Activated CD8-positive, alpha-beta T cell treated with anti-CD3 and anti-CD28 coated beads for 36 hours (primary cell): ENCODE data around the gene RPL12. TPM values are rescaled to one million over a fixed set of nuclear protein-coding genes. Genes with fewer than 3 reads are reported as not detected.
"Not testable (repeated sequence)": the region's sequence is repeated elsewhere in the genome, so short reads cannot be mapped to it uniquely, and the experiment has no call there.

Experiments used
- ATAC-seq: fragments of 200-7000 bp; cut with Tn5 transposase; one replicate; pipeline ENCODE4 v1.10.0; 2021; ENCODE audit warnings: mild to moderate bottlenecking, moderate library complexity
- CTCF ChIA-PET: fragments of 350-600 bp; sonication (Branson Sonifier 250); formaldehyde crosslinking; loops from one replicate; lab custom pipeline; 2021; ENCODE audit warnings: antibody characterized with exemption; lab: Charles Lee
- POLR2A ChIA-PET: fragments of 350-600 bp; sonication (Branson Sonifier 250); formaldehyde crosslinking; loops from one replicate; lab custom pipeline; 2021; ENCODE audit warnings: antibody characterized with exemption; lab: Charles Lee
- DNase-seq: peaks from one replicate; pipeline ENCODE4 v3.0.0-alpha.2; 2020
- H3K27ac Mint-ChIP-seq: one replicate; pipeline ENCODE4 v1.8.0; 2021; ENCODE audit warnings: mild to moderate bottlenecking, mixed read lengths
- H3K27me3 Mint-ChIP-seq: one replicate; pipeline ENCODE4 v1.8.0; 2021; ENCODE audit warnings: mixed read lengths
- H3K36me3 Mint-ChIP-seq: one replicate; pipeline ENCODE4 v1.8.0; 2021; ENCODE audit warnings: low read depth, mixed read lengths
- H3K4me1 Mint-ChIP-seq: one replicate; pipeline ENCODE4 v1.8.0; 2021; ENCODE audit warnings: low read depth, mixed read lengths
- H3K4me3 Mint-ChIP-seq: one replicate; pipeline ENCODE4 v1.8.0; 2021; ENCODE audit warnings: mild to moderate bottlenecking, moderate library complexity, mixed read lengths
- H3K9me3 Mint-ChIP-seq: one replicate; pipeline ENCODE4 v1.8.0; 2021; ENCODE audit warnings: mixed read lengths
- CTCF ChIP-seq: fragments of 200-600 bp; IDR thresholded peaks from one replicate; pipeline ENCODE4 v1.8.0; 2022; ENCODE audit warnings: antibody characterized with exemption, mild to moderate bottlenecking
- intact Hi-C: fragments of 100-400 bp; cut with micrococcal nuclease; formaldehyde crosslinking; loops from one replicate; pipeline ENCODE4 v1.10.0; 2022
- total RNA-seq, 2 experiments: library from RNA; stranded (reverse); gene quantifications; one replicate each; pipeline ENCODE4 v1.2.3, GENCODE V29; 2021

The RPL12 gene
- total RNA-seq, 2 experiments from 2014 or later = 2,353 to 2,364 TPM

GRCh38 chr9:127474592-127474991 is 23.4 kb upstream of the RPL12 start:
- ChIA-PET CTCF (interaction anchor here (1.0 to 1.4 kb wide), 2 partner anchors 19 to 130 kb away, joined by 4 read pairs; no protein-coding TSS in a partner anchor), POLR2A (interaction anchor here (1.7 kb wide), 1 partner anchor 23 kb away, joined by 6 read pairs; the partner anchor contains the start of genes LRSAM1 and RPL12)
- H3K27ac Mint-ChIP-seq = no peak overlapping the region
- H3K4me1 Mint-ChIP-seq = no peaks in the 10 kb centered on the region
- no peaks in the 10 kb centered on the region for H3K9me3 Mint-ChIP-seq
- ATAC-seq = no peak
- intact Hi-C loops = no loop called here
- H3K27me3 Mint-ChIP-seq = no peaks in the 10 kb centered on the region
- H3K4me3 Mint-ChIP-seq = no peak overlapping the region
- no peak for TF ChIP-seq CTCF
- DNase-seq = no peak
- peaks cover 14% of the 10 kb centered on the region for H3K36me3 Mint-ChIP-seq

DNA sequence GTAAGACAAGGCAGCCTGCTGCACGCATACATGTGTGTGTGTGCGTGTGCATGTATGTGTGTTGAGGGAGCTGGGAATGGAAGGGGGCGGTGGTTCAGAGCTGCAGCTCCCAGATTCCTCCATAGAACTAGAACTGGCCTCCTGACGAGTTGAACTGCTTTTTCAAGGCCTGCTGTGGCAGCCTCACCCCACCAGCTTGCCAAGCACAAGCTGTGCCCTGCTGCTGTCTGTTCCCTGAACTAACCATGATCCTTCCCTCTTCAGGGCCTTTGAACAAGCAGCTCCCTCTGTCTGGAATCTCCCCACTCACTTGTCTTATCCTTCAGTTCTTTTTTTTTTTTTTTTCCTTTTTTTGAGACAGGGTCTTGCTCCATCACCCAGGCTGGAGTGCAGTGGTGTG is 22.7 kb upstream of the RPL12 start:
- peaks cover 17% of the 10 kb centered on the region for H3K36me3 Mint-ChIP-seq
- CTCF ChIA-PET = interaction anchor here (1.0 to 1.4 kb wide), 2 partner anchors 19 to 130 kb away, joined by 4 read pairs; no protein-coding TSS in a partner anchor
- H3K4me3 Mint-ChIP-seq = no peak overlapping the region
- intact Hi-C loops = no loop called here
- ATAC-seq = no peak
- H3K4me1 Mint-ChIP-seq = no peaks in the 10 kb centered on the region
- TF ChIP-seq CTCF = no peak
- POLR2A ChIA-PET = interaction anchor here (1.7 kb wide), 1 partner anchor 22 kb away, joined by 6 read pairs; the partner anchor contains the start of genes LRSAM1 and RPL12
- no peaks in the 10 kb centered on the region for H3K9me3 Mint-ChIP-seq
- no peaks in the 10 kb centered on the region for H3K27me3 Mint-ChIP-seq
- DNase-seq = no peak
- no peak overlapping the region for H3K27ac Mint-ChIP-seq

DNA sequence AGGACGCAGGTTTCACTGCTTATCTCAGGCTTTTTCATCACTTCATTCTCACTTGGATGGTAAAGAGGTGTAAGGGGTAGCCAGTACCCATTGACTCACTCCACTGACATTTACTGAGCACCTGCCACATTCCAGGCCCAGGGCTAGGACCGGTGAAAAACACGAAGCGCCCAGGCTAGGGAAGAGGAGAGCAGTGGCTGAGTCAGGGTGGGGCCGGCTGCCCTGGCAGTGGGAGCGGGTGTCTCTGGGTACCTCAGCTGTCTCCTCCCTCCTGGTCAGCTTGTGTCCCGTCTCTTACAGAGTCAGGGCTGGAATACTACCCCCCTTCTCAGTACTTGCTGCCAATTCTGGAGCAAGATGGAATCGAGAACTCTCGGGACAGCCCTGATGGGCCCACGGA is 22.3 kb upstream of the RPL12 start:
- Mint-ChIP-seq H3K4me1 (no peaks in the 10 kb centered on the region), H3K27me3 (no peaks in the 10 kb centered on the region), H3K4me3 (no peak overlapping the region), H3K9me3 (no peaks in the 10 kb centered on the region), H3K27ac (no peak overlapping the region), H3K36me3 (peaks cover 14% of the 10 kb centered on the region)
- no peak for ATAC-seq
- DNase-seq = no peak
- ChIA-PET POLR2A (interaction anchor here (1.7 kb wide), 1 partner anchor 22 kb away, joined by 6 read pairs; the partner anchor contains the start of genes LRSAM1 and RPL12), CTCF (interaction anchor here (1.0 kb wide), 1 partner anchor 131 kb away, joined by 4 read pairs; no protein-coding TSS in a partner anchor)
- TF ChIP-seq CTCF = no peak
- intact Hi-C loops = no loop called here

- intact Hi-C loops = no loop called here
- DNase-seq (no peak), ATAC-seq (no peak)
- CTCF ChIA-PET = interaction anchor here (1.1 kb wide), 1 partner anchor 201 kb away, joined by 3 read pairs; no protein-coding TSS in a partner anchor
- Mint-ChIP-seq H3K4me1 (no peaks in the 10 kb centered on the region), H3K4me3 (no peak overlapping the region), H3K27me3 (no peaks in the 10 kb centered on the region), H3K9me3 (no peaks in the 10 kb centered on the region), H3K36me3 (peaks cover 20% of the 10 kb centered on the region), H3K27ac (no peak overlapping the region)
- POLR2A ChIA-PET = interaction anchor here (1.0 kb wide), 1 partner anchor 8 kb away, joined by 3 read pairs; no protein-coding TSS in a partner anchor
- no peak for TF ChIP-seq CTCF
These were observed 19.5 kb upstream of the RPL12 start for GRCh38 chr9:127470662-127471061.

DNA sequence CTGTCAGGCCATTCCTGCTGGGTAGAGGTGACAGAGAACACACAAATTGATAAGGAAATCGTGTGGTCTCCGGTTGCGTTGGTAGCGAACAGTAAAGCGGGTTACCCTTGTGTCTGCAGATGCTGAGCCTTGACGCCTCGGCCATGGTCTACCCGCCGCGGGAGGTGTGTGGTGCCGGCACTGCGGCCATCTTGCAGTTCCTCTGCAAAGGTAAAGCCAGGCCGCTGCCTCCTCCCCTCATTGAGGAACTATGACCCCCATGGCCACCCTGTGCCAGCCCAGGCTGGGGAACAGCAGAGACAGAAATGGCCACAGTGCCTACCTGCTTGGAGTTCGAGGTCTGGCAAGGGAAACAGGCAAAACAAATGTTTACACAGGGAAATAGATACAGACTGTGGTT is 16.4 kb upstream of the RPL12 start:
- ChIA-PET CTCF (interaction anchor here (1.0 kb wide), 1 partner anchor 12 kb away, joined by 3 read pairs; no protein-coding TSS in a partner anchor), POLR2A (interaction anchor here (1.0 kb wide), 1 partner anchor 16 kb away, joined by 3 read pairs; the partner anchor contains the start of genes LRSAM1 and RPL12)
- intact Hi-C loops = no loop called here
- Mint-ChIP-seq H3K27ac (no peak overlapping the region), H3K36me3 (peaks cover 26% of the 10 kb centered on the region), H3K27me3 (no peaks in the 10 kb centered on the region), H3K4me3 (no peak overlapping the region), H3K4me1 (no peaks in the 10 kb centered on the region), H3K9me3 (no peaks in the 10 kb centered on the region)
- no peak for ATAC-seq
- no peak for DNase-seq
- no peak for TF ChIP-seq CTCF

DNA sequence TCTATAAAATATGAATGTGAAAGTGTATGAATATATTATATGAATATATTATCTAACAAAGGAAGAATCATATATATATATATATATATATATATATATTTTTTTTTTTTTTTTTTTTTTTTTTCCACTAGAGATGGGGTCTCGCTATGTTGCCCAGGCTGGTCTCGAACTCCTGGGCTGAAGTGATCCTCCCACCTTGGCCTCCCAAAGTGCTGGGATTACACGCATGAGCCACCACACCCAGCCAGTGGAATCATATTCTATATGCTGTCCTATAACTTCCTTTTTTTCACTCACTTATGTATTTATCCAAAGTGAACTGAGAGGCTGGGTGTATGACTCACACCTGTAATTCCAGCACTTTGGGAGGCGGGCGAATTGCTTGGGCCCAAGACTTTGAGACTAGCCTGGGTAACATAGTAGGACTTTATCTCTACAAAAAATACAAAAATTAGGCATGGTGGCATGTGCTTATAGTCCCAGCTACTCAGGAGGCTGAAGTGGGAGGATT is 15.3 kb upstream of the RPL12 start:
- H3K27me3 Mint-ChIP-seq, H3K4me3 Mint-ChIP-seq, DNase-seq, ATAC-seq, intact Hi-C loops, H3K9me3 Mint-ChIP-seq, H3K27ac Mint-ChIP-seq, H3K4me1 Mint-ChIP-seq: not testable (repeated sequence)
- peaks cover 36% of the 10 kb centered on the region for H3K36me3 Mint-ChIP-seq
- ChIA-PET CTCF (interaction anchor here (1.1 to 2.0 kb wide), 2 partner anchors 11 to 59 kb away, joined by 3 to 6 read pairs; no protein-coding TSS in a partner anchor), POLR2A (interaction anchor here (0.6 to 1.4 kb wide), 3 partner anchors 14 to 146 kb away, joined by 3 to 4 read pairs (median 3); partner anchors contain the start of genes LRSAM1, RPL12 and STXBP1)
